Retina (tissue), 1 donor: ENCODE data around the gene IL6R.
"Not testable (repeated sequence)": the region's sequence is repeated elsewhere in the genome, so short reads cannot be mapped to it uniquely, and the experiment has no call there.

ENCODE experiments used
- DNase-seq: peaks from one replicate; pipeline ENCODE4 v3.0.0-alpha.2; 2016

Gene IL6R

GRCh38 chr1:154407198-154408091 is 2.3 kb downstream of the IL6R start:
- DNase-seq: no peak

GRCh38 chr1:154408174-154408777 is 3.1 kb downstream of the IL6R start:
- no peak for DNase-seq

- no peak for DNase-seq
Measured at GRCh38 chr1:154410185-154410827, 5.2 kb downstream of the IL6R start.

- no peak for DNase-seq
Measured at GRCh38 chr1:154411525-154411924, 6.4 kb downstream of the IL6R start.

GRCh38 chr1:154413177-154413783 is 8.1 kb downstream of the IL6R start:
- no peak for DNase-seq

GRCh38 chr1:154414606-154415005 is 9.5 kb downstream of the IL6R start:
- DNase-seq: no peak

- DNase-seq: no peak
Measured at GRCh38 chr1:154416471-154417337, 11.6 kb downstream of the IL6R start.

- DNase-seq: no peak
Measured at GRCh38 chr1:154417338-154417608, 12.1 kb downstream of the IL6R start.

GRCh38 chr1:154418062-154418921 is 13.1 kb downstream of the IL6R start:
- DNase-seq: no peak

GRCh38 chr1:154418923-154419619 is 13.9 kb downstream of the IL6R start:
- DNase-seq: no peak

GRCh38 chr1:154419620-154420571 is 14.8 kb downstream of the IL6R start:
- no peak for DNase-seq

- no peak for DNase-seq
Measured at GRCh38 chr1:154420961-154421924, 16.1 kb downstream of the IL6R start.

- DNase-seq: not testable (repeated sequence)
Measured at GRCh38 chr1:154422049-154422448, 16.9 kb downstream of the IL6R start.

- DNase-seq: no peak
Measured at GRCh38 chr1:154422521-154422920, 17.4 kb downstream of the IL6R start.

- DNase-seq: no peak
Measured at GRCh38 chr1:154423304-154423987, 18.3 kb downstream of the IL6R start.

GRCh38 chr1:154423988-154424326 is 18.8 kb downstream of the IL6R start:
- no peak for DNase-seq

- no peak for DNase-seq
Measured at GRCh38 chr1:154425172-154425571, 20.0 kb downstream of the IL6R start.
